Suprapubic skin (tissue), 4 donors: ENCODE data around the gene CFAP97D1. TPM values are rescaled to one million over a fixed set of nuclear protein-coding genes. Genes with fewer than 3 reads are reported as not detected.

Source experiments
- DNase-seq, 2 donors: peaks; one replicate each; pipeline ENCODE4 v3.0.0-alpha.2; 2019; ENCODE audit warnings: low spot score in 2 of 2
- H3K27ac ChIP-seq: fragments of 200-600 bp; sonication (generic); one replicate; pipeline ENCODE4 v1.5.1; 2019
- H3K27me3 ChIP-seq: fragments of 200-600 bp; sonication (generic); one replicate; pipeline ENCODE4 v1.5.1; 2019
- H3K36me3 ChIP-seq: fragments of 200-600 bp; sonication (generic); one replicate; pipeline ENCODE4 v1.5.1; 2019
- H3K4me1 ChIP-seq: fragments of 200-600 bp; sonication (generic); one replicate; pipeline ENCODE4 v1.5.1; 2019
- H3K4me3 ChIP-seq: fragments of 200-600 bp; sonication (generic); one replicate; pipeline ENCODE4 v1.5.1; 2019; ENCODE audit warnings: mild to moderate bottlenecking
- H3K9me3 ChIP-seq: fragments of 200-600 bp; sonication (generic); one replicate; pipeline ENCODE4 v1.5.1; 2019
- EP300 ChIP-seq: sonication (generic); formaldehyde crosslinking; IDR thresholded peaks from one replicate; pipeline ENCODE4 v1.6.1; 2017; ENCODE audit warnings: antibody characterized with exemption
- POLR2A ChIP-seq, 2 donors: fragments of 450-650 bp; IDR thresholded peaks; one replicate each; pipeline ENCODE4 v1.6.1; 2017; ENCODE audit warnings: antibody characterized with exemption in 2 of 2, mild to moderate bottlenecking in 2 of 2, moderate library complexity in 2 of 2
- POLR2AphosphoS5 ChIP-seq, 3 donors: sonication (generic); formaldehyde crosslinking; IDR thresholded peaks; one replicate each; pipeline ENCODE4 v1.6.1; 2017; ENCODE audit warnings: antibody characterized with exemption in 3 of 3
- WGBS: methylation state at CpG from one replicate; pipeline ENCODE4 v1.1.5; 2018; 5-methylcytosine and 5-hydroxymethylcytosine counted together
- total RNA-seq, 4 donors: library from RNA; depleted of rRNA; stranded (reverse); fragments of >200 nt; gene quantifications; one replicate each; pipeline ENCODE4 v1.1.0, GENCODE V29; 2016
- TF ChIP-seq, protein P1 (sequence below), 2 donors: fragments of 200-600 bp in 1 of 2; fragments of 450-650 bp in 1 of 2; sonication (generic) in 1 of 2; IDR thresholded peaks; one replicate each; pipeline ENCODE4 v1.5.1; 2016 to 2019; ENCODE audit warnings: antibody characterized with exemption in 2 of 2, mild to moderate bottlenecking in 1 of 2, moderate library complexity in 1 of 2

Gene CFAP97D1
- total RNA-seq, 4 donors from 2014 or later = 0.10 to 0.48 (median 0.13) TPM; not detected in 1

DNA sequence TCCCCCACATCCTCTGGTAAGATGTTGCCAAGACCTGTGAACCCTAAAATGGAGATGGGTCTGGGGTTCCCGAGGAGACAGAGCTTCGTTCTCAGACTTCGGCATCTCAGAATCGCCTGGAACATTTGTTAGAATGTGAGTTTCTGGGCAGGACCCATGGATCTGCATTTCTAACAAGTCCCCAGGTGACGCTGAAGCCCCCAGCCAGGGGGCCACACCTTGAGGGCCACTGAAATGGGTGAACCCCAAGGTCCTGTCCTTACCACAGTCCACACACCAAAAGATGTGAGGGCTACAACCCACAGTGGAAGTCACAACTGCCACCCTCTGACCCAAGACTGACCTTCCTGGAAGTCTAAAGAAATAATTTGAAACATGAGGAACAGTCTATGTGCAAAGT is 38.7 kb downstream of the CFAP97D1 start:
- 96% methylated on average over 5 of the region's 5 CpGs for WGBS

DNA sequence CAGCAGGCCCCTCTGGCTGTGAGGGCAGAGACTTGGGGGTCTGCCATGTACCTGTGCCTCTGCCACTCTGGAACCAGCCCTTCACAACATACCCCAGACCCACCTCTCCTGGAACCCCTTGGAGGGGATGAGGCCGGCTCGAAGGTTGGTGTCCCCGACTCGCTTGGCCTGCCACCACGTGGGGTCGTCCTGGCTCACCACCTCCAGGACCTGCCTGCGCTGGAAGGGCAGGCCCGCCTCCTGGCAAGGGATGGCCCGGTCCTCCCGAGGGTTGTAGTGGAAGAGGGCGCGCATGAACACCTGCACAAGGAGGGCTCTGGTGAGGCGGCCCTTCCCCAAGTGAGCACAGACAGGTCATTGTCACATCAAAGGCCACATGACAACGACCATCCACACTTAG is 40.5 kb downstream of the CFAP97D1 start:
- Histone ChIP-seq H3K4me1 (peaks cover 6% of the 10 kb centered on the region), H3K4me3 (no peak overlapping the region), H3K36me3 (peaks cover 9% of the 10 kb centered on the region), H3K9me3 (no peaks in the 10 kb centered on the region), H3K27me3 (no peaks in the 10 kb centered on the region), H3K27ac (no peak overlapping the region)
- peak in 1 of 2 donors; percentile 49 for DNase-seq
- 95% methylated on average over 7 of the region's 14 CpGs for WGBS
- no peak for TF ChIP-seq POLR2A (IDR thresholded peaks at IDR 0.05)
- TF ChIP-seq POLR2AphosphoS5 (IDR thresholded peaks at IDR 0.05) = no peak
- TF ChIP-seq EP300 = no peak
- TF ChIP-seq, protein P1, sequence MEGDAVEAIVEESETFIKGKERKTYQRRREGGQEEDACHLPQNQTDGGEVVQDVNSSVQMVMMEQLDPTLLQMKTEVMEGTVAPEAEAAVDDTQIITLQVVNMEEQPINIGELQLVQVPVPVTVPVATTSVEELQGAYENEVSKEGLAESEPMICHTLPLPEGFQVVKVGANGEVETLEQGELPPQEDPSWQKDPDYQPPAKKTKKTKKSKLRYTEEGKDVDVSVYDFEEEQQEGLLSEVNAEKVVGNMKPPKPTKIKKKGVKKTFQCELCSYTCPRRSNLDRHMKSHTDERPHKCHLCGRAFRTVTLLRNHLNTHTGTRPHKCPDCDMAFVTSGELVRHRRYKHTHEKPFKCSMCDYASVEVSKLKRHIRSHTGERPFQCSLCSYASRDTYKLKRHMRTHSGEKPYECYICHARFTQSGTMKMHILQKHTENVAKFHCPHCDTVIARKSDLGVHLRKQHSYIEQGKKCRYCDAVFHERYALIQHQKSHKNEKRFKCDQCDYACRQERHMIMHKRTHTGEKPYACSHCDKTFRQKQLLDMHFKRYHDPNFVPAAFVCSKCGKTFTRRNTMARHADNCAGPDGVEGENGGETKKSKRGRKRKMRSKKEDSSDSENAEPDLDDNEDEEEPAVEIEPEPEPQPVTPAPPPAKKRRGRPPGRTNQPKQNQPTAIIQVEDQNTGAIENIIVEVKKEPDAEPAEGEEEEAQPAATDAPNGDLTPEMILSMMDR (IDR thresholded peaks at IDR 0.05) = no peak

More for the DNA sequence above, 38.7 kb downstream of the CFAP97D1 start:
- Histone ChIP-seq H3K4me3 (no peak overlapping the region), H3K27ac (no peak overlapping the region), H3K36me3 (peaks cover 6% of the 10 kb centered on the region), H3K4me1 (peaks cover 6% of the 10 kb centered on the region), H3K9me3 (no peaks in the 10 kb centered on the region), H3K27me3 (no peaks in the 10 kb centered on the region)
- TF ChIP-seq, protein P1 (IDR thresholded peaks at IDR 0.05) = no peak
- no peak for TF ChIP-seq EP300
- TF ChIP-seq POLR2AphosphoS5 (IDR thresholded peaks at IDR 0.05) = no peak
- no peak for TF ChIP-seq POLR2A (IDR thresholded peaks at IDR 0.05)
- DNase-seq = peak in 1 of 2 donors; percentile 1

DNA sequence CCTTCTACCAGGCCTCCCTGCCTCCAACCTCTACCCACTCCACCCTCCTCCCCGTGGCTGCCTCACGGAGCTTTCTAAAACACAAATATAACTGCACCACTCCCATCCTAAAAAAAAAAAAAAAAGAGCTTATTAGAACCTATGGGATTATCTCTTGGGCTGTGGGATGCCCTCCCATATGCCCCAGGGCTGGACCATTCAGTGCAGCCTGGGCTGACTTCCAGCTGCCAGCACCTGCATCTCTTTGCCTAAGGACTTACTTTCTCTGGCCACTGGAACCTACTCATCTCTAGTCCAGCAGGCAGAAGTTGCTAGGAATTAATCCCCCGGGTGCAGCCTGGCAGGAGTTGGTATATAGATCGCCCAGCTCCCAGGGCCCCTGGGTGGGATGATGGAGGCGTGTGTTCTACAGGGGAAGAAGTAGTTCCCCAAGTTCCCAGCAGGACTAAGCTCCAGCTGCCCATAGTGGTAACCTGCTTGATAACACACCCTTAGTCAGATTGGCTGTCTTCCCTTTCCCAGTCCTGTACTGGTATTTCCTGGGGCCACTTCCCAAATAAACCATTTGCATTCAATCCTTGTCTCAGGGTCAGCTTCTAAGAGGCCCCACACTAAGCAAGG is 42.4 kb downstream of the CFAP97D1 start:
- 62% methylated on average over 5 of the region's 5 CpGs for WGBS
- H3K27me3 ChIP-seq = no peaks in the 10 kb centered on the region
- no peaks in the 10 kb centered on the region for H3K9me3 ChIP-seq
- TF ChIP-seq POLR2AphosphoS5 (IDR thresholded peaks at IDR 0.05) = no peak
- TF ChIP-seq, protein P1 (IDR thresholded peaks at IDR 0.05) = no peak
- no peak for TF ChIP-seq EP300
- TF ChIP-seq POLR2A (IDR thresholded peaks at IDR 0.05) = no peak
- H3K4me3 ChIP-seq = no peak overlapping the region
- peaks cover 6% of the 10 kb centered on the region for H3K4me1 ChIP-seq
- no peak for DNase-seq
- no peak overlapping the region for H3K27ac ChIP-seq
- peaks cover 18% of the 10 kb centered on the region for H3K36me3 ChIP-seq

DNA sequence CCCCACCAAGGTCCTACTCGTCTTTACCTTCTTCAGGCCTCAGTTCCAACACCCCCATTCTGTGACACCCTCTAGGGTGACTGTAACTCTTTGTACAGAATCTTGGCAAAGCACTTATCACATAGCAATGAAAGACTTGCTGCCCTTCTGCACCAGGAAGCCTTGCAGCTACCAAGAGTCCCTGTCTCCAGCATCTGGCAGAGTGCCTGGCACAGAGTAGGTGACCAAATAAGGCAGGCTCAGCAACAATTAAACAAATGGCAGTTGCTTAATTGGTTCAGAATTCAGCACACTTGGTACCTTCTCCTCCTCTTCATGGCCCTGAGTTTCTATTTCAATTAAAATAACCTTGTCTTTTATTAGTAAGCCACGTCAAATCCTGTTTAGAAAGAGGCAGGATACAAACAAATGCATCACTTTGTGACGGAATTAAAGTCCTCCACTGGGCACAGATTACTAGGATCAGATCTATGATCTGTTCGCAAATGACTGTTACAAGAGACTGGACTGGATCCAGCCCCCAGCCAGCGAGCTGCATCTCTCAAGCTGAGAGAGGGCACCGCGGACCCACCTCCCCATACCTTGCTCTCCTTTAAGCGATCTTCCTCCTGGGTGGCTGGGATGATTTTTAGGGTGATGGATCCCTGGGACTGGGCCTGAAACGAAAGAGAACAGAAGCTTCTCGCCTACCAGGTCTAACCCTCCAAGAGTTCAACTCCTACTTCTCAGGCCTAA is 43.3 kb downstream of the CFAP97D1 start:
- peaks cover 18% of the 10 kb centered on the region for H3K36me3 ChIP-seq
- no peaks in the 10 kb centered on the region for H3K9me3 ChIP-seq
- H3K27me3 ChIP-seq = no peaks in the 10 kb centered on the region
- no peak overlapping the region for H3K27ac ChIP-seq
- 79% methylated on average over 10 of the region's 10 CpGs for WGBS
- TF ChIP-seq POLR2A (IDR thresholded peaks at IDR 0.05) = no peak
- TF ChIP-seq, protein P1 (IDR thresholded peaks at IDR 0.05) = no peak
- H3K4me3 ChIP-seq = no peak overlapping the region
- DNase-seq = no peak
- H3K4me1 ChIP-seq = peaks cover 6% of the 10 kb centered on the region

DNA sequence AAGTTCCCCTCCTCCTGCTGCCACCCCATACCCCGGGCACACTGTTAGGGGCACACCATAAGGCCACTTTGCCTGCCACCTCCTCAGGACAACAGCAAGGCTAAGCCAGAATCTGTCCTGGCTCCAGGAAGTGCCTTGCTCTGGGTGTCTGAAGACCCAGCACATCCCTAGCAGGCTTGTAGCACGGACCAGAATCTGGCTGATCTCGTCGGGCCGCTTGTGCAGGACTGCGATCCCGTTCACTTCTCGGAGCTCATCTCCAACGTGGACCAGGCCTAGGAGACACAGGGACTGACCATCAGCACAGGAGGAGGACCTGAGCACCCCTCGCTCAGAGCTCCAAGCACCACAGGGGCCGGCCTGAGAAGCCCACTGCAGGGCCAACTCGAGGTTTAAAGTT is 45.3 kb downstream of the CFAP97D1 start:
- H3K27ac ChIP-seq = no peak overlapping the region
- H3K36me3 ChIP-seq = peaks cover 26% of the 10 kb centered on the region

More for the DNA sequence above, 45.3 kb downstream of the CFAP97D1 start:
- DNase-seq = no peak
- H3K9me3 ChIP-seq = no peaks in the 10 kb centered on the region
- WGBS = 94% methylated on average over 2 of the region's 12 CpGs
- TF ChIP-seq POLR2AphosphoS5 (IDR thresholded peaks at IDR 0.05) (no peak), POLR2A (IDR thresholded peaks at IDR 0.05) (no peak), EP300 (no peak)
- TF ChIP-seq, protein P1 (IDR thresholded peaks at IDR 0.05) = no peak
- H3K4me3 ChIP-seq = no peak overlapping the region
- H3K27me3 ChIP-seq = no peaks in the 10 kb centered on the region
- H3K4me1 ChIP-seq = peaks cover 6% of the 10 kb centered on the region
